K562 (cell line): Measurements from ENCODE around the gene ASB10. TPM values are rescaled to one million over a fixed set of nuclear protein-coding genes. Genes with fewer than 3 reads are reported as not detected.

ENCODE experiments used
- ATF3 ChIP-seq, 2 experiments: fragments of 450-650 bp in 1 of 2; sonication (generic) in 1 of 2; formaldehyde crosslinking in 1 of 2; IDR thresholded peaks in 1 of 2; conservative IDR thresholded peaks in 1 of 2; 2 replicates each; pipeline versions ENCODE4 v1.6.1 to v1.8.1; 2016 to 2023; ENCODE audit warnings: mild to moderate bottlenecking in 2 of 2, moderate library complexity in 2 of 2, inconsistent platforms in 1 of 2, missing genetic modification reagents in 1 of 2
- CREB3 ChIP-seq: fragments of 450-650 bp; conservative IDR thresholded peaks from 2 replicates; pipeline ENCODE4 v1.6.1; 2016; ENCODE audit warnings: missing genetic modification characterization, low read depth, mild to moderate bottlenecking, missing compliant biosample characterization, moderate library complexity
- CREB5 ChIP-seq: fragments of 250-450 bp; sonication (Bioruptor Pico); IDR thresholded peaks from 2 replicates; pipeline ENCODE4 v1.5.0; 2020; ENCODE audit warnings: mild to moderate bottlenecking
- NR2F6 ChIP-seq: fragments of 450-650 bp; formaldehyde crosslinking; IDR thresholded peaks from 2 replicates; pipeline ENCODE4 v1.4.0; 2020; ENCODE audit warnings: mild to moderate bottlenecking
- STAG1 ChIP-seq: sonication (generic); formaldehyde crosslinking; IDR thresholded peaks from 2 replicates; pipeline ENCODE4 v1.5.0; 2020; ENCODE audit warnings: missing genetic modification reagents, borderline replicate concordance
- ZC3H11A ChIP-seq: IDR thresholded peaks from 2 replicates; pipeline ENCODE4 v1.6.1; 2012; ENCODE audit warnings: low read depth, low read length, improper control_type of control experiment
- ZNF212 ChIP-seq: fragments of 450-650 bp; formaldehyde crosslinking; IDR thresholded peaks from 2 replicates; pipeline ENCODE4 v1.4.0; 2020; ENCODE audit warnings: mild to moderate bottlenecking
- ZNF57 ChIP-seq: fragments of 450-650 bp; formaldehyde crosslinking; IDR thresholded peaks from 2 replicates; pipeline ENCODE4 v1.4.0; 2020; ENCODE audit warnings: mild to moderate bottlenecking, moderate library complexity
- ZNF764 ChIP-seq: fragments of 250-450 bp; sonication (Bioruptor Pico); IDR thresholded peaks from 2 replicates; pipeline ENCODE4 v1.4.0; 2020; ENCODE audit warnings: low read depth, mild to moderate bottlenecking, moderate library complexity
- polyA plus RNA-seq, 8 experiments: library from polyadenylated mRNA; depleted of rRNA in 4 of 8; stranded (reverse) in 5 of 8; unstranded in 3 of 8; fragments of >200 nt; fragmentation: Nextera tagmentation in 2 of 8; fragmentation: Illumina TruSeq in 1 of 8; extraction: Ambion mirVana in 2 of 8; extraction: Trizol in 1 of 8; gene quantifications; 2 replicates each; pipeline versions ENCODE4 v1.2.1 to v1.2.3, GENCODE V29; 2011 to 2014; ENCODE audit warnings: inconsistent platforms in 1 of 8, missing spikeins in 1 of 8
- total RNA-seq, 7 experiments: library from RNA; depleted of rRNA in 6 of 7; stranded (reverse); fragments of >200 nt in 6 of 7; fragmentation: Illumina TruSeq in 2 of 7; extraction: Trizol in 2 of 7; gene quantifications; 2 replicates each; pipeline versions ENCODE4 v1.2.1 to v1.2.3, GENCODE V29; 2011 to 2021; ENCODE audit warnings: low replicate concordance in 1 of 7

The ASB10 gene
- total and polyA plus RNA-seq, 9 of the 15 experiments (the other 6 are each of a cell fraction or from before 2014, with no cell fraction given): not detected

- TF ChIP-seq ZC3H11A: peak; percentile 68; the same call in 1 of the 2 replicates
- no peak for TF ChIP-seq NR2F6
- TF ChIP-seq ZNF212: no peak
- no peak for TF ChIP-seq ZNF57
- no peak for TF ChIP-seq CREB5 (CRISPR knock-in tag)
- no peak for TF ChIP-seq CREB3 (tag)
- TF ChIP-seq ATF3 (IDR thresholded peaks at IDR 0.05): no peak
- TF ChIP-seq ATF3 (CRISPR knock-in tag; conservative IDR thresholded peaks at IDR 0.05): peak; percentile 84
- TF ChIP-seq ZNF764 (CRISPR knock-in tag): 0 out of 2 replicates have a peak, but pooled peaks have one; percentile 22
- TF ChIP-seq STAG1 (CRISPR knock-in tag): peak; percentile 97
Observed at GRCh38 chr7:151172273-151173141, 14.5 kb downstream of the ASB10 start (continued).
